Uterus (tissue), 2 donors: ENCODE measurements around the gene KLRF2.

Experiments
- POLR2A ChIP-seq, 2 donors: fragments of 450-650 bp; IDR thresholded peaks; one replicate each; pipeline ENCODE4 v1.6.1; 2016; ENCODE audit warnings: antibody characterized with exemption in 2 of 2, mild to moderate bottlenecking in 1 of 2, moderate library complexity in 1 of 2
- TF ChIP-seq, protein P1 (sequence below), 4 experiments: fragments of 200-600 bp in 2 of 4; fragments of 450-650 bp in 2 of 4; sonication (generic) in 2 of 4; IDR thresholded peaks; one replicate each; pipeline ENCODE4 v1.5.1; 2016 to 2019; ENCODE audit warnings: antibody characterized with exemption in 4 of 4, mild to moderate bottlenecking in 2 of 4, moderate library complexity in 1 of 4

DNA sequence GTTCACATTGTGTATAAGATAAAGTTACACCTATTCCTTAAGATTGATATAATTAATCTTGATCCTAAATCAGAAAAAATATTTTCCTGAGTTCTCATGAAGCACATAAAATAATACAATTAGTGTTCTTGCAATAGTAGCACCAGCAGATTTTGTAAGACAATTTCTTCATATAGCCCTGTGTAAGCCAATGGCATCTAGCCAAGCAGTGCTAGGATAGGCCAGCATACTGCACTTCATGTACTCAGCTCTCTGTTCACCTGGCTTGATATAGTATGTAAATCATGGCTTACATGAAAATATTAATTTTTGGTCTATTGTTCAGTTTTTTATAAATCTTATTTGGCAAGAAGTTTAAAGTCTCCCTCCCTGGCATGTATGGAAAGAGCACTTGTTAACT, 1.9 kb downstream of the KLRF2 start:
- TF ChIP-seq, protein P1, sequence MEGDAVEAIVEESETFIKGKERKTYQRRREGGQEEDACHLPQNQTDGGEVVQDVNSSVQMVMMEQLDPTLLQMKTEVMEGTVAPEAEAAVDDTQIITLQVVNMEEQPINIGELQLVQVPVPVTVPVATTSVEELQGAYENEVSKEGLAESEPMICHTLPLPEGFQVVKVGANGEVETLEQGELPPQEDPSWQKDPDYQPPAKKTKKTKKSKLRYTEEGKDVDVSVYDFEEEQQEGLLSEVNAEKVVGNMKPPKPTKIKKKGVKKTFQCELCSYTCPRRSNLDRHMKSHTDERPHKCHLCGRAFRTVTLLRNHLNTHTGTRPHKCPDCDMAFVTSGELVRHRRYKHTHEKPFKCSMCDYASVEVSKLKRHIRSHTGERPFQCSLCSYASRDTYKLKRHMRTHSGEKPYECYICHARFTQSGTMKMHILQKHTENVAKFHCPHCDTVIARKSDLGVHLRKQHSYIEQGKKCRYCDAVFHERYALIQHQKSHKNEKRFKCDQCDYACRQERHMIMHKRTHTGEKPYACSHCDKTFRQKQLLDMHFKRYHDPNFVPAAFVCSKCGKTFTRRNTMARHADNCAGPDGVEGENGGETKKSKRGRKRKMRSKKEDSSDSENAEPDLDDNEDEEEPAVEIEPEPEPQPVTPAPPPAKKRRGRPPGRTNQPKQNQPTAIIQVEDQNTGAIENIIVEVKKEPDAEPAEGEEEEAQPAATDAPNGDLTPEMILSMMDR (IDR thresholded peaks at IDR 0.05) = no peak
- TF ChIP-seq POLR2A (IDR thresholded peaks at IDR 0.05) = no peak
